ENCODE data around the gene RIC8B.

- TF ChIP-seq CTCF (IDR thresholded peaks at IDR 0.05; ENCODE audit: low read length), result no peak
- no peak for TF ChIP-seq EZH2 (IDR thresholded peaks at IDR 0.05; ENCODE audit: borderline replicate concordance, low read length)
Measured at GRCh38 chr12:106766393-106766826, 8.1 kb upstream of the RIC8B start.
